GDM1 (cell line): ENCODE measurements around the gene OR10H1.
"Not testable (repeated sequence)": the region's sequence is repeated elsewhere in the genome, so short reads cannot be mapped to it uniquely, and the experiment has no call there.

Source experiments
- DNase-seq: peaks from one replicate; lab custom pipeline; 2025; lab: John Stamatoyannopoulos, UW

The OR10H1 gene

GRCh38 chr19:15828611-15829305, 13.3 kb upstream of the OR10H1 start:
- not testable (repeated sequence) for DNase-seq

GRCh38 chr19:15828121-15828610, 12.7 kb upstream of the OR10H1 start:
- no peak for DNase-seq

GRCh38 chr19:15825753-15826152, 10.3 kb upstream of the OR10H1 start:
- no peak for DNase-seq

- DNase-seq: no peak
Measured at GRCh38 chr19:15820646-15821045, 5.2 kb upstream of the OR10H1 start.

- no peak for DNase-seq
Measured at GRCh38 chr19:15813916-15814315, 1.5 kb downstream of the OR10H1 start.

- no peak for DNase-seq
Measured at GRCh38 chr19:15812060-15812722, 3.3 kb downstream of the OR10H1 start.

- DNase-seq: no peak
Measured at GRCh38 chr19:15811476-15811875, 4.0 kb downstream of the OR10H1 start.

- DNase-seq: no peak
Measured at GRCh38 chr19:15810335-15810734, 5.1 kb downstream of the OR10H1 start.

- not testable (repeated sequence) for DNase-seq
Measured at GRCh38 chr19:15794279-15794678, 21.2 kb downstream of the OR10H1 start.

- no peak for DNase-seq
Measured at GRCh38 chr19:15790096-15790495, 25.4 kb downstream of the OR10H1 start.

- no peak for DNase-seq
Measured at GRCh38 chr19:15788594-15789270, 26.7 kb downstream of the OR10H1 start.

- DNase-seq: no peak
Measured at GRCh38 chr19:15787611-15788155, 27.8 kb downstream of the OR10H1 start, which contains the start of gene OR10H5. OR10H5 (plus strand) TSS chr19:15787661; CDS start chr19:15794049, 6,388 bp downstream.

- not testable (repeated sequence) for DNase-seq
Measured at GRCh38 chr19:15782896-15783295, 32.6 kb downstream of the OR10H1 start.

- DNase-seq: no peak
Measured at GRCh38 chr19:15782211-15782610, 33.3 kb downstream of the OR10H1 start.

- DNase-seq: no peak
Measured at GRCh38 chr19:15781661-15782060, 33.8 kb downstream of the OR10H1 start.

- DNase-seq: no peak
Measured at GRCh38 chr19:15780610-15781418, 34.6 kb downstream of the OR10H1 start.

- no peak for DNase-seq
Measured at GRCh38 chr19:15779756-15780476, 35.5 kb downstream of the OR10H1 start.

GRCh38 chr19:15776991-15777970, 38.2 kb downstream of the OR10H1 start:
- no peak for DNase-seq

- no peak for DNase-seq
Measured at GRCh38 chr19:15776264-15776663, 39.2 kb downstream of the OR10H1 start.

- DNase-seq: no peak
Measured at GRCh38 chr19:15775249-15775648, 40.2 kb downstream of the OR10H1 start.
